NCI-H2081 treated with DMSO at 0.1 percent for 48 hours (cell line): Measurements from ENCODE around the gene ALOX12B.
A peak's percentile ranks its signal among the peaks of the same experiment; 100 is the strongest.
"Not testable (repeated sequence)": the region's sequence is repeated elsewhere in the genome, so short reads cannot be mapped to it uniquely, and the experiment has no call there.

Source experiments
- DNase-seq: peaks from one replicate; lab custom pipeline; 2025; lab: John Stamatoyannopoulos, UW

ALOX12B gene

DNA sequence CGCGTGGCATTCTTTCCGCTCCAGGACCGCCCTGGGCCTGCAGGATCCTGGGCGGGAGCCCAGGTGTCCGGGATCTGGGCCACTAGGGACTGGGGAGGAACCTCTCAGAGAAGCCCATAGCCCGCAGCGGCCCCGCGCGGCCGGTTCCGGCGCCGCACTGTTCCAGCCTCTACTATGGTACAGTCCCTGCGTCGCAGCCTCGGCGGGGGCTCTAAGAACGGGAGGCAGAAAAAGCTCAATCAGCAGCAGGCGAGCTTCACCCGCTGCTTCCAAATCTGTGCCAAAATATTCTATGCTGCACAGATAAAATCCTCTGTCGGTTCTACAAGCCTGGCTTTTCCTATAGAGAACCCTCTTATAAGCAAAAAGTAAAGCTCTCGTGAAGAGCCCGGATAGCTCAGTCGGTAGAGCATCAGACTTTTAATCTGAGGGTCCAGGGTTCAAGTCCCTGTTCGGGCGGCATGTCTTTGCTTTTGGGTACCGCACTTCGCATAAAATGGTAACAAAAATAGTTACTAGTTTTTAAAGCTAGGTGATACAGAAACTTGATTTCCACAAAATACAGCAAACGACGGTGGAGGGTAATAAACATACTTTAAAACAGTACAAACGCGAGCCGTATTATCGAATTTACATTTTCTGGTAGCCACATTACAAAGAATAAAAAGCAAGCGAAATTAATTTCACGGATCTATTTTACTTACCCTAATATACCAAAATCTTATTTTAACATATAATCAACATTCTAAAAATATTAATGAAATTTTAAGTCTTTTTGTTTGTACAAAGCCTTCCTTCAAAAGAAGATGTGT lies 31.5 kb upstream of the ALOX12B start:
- peak; percentile 36 for DNase-seq

DNA sequence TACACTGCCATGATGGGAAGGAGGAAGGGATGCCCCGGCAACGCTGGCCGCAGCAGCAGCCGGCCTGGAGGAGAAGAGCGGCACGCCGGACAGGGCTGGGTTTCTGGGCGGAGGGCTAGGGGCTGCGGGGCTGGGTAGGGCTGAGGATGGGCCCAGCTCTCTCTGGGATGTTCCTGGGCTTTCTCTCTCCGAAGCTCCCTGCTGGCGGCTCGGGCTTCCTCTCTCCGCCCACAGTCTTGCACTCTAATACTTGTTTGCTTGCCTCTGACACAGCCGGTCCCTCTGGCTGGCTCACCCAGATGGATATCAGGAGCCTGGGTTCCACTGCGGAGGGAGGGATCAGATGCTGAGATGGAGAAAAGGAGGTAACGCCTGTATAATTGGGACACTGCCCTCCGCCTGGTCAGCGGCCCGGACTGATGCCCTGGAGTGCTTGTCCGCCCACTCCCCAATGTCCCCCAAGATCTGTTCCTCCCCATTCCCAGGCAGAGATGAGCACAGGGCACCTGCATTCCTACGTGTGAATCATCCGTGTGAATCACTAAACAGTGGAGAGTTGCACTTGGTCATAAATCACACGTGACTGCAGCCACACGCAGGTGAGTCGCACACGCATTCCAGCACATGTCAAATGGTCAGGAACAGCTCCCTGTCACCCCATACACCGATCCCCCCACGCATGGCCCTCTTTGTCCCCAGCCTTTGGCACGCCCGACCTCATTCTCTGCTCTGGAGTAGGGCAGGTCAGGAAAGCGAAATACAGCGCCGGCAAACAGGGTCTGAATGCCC lies 30.7 kb upstream of the ALOX12B start, which contains the start of gene ALOXE3:
TSS of gene ALOXE3 (minus strand) at position 535 of the 789 bp plus-strand sequence. CDS start at position 11, 524 bp downstream.
- no peak for DNase-seq

DNA sequence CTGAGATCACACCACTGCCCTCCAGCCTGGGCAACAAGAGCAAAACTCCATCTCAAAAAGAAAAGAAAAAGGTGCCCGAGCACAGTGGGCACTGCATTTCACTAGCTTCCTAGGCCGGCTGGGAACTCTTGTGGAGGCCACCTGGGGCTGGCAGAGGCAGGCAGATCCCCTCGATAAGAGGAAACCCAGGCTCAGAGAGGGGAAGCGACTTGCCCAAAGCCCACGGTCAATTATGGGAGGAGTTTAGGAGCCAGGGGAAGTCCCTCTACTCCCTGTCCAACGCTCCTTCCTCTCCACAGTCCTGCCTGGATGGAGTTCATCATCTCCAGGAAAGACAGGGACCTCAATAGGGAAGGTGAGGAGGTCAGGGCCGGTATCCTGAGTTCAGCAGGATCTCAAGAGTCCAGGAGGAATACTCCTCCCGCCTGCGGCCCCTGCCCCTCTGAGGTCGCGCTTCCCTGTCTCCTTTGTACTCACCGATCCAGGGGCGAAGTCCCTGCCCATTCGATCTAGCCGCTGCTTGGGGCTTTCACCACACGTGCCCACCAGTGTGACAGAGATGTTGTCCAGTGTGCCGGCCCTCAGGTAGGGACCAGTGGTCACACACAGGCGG lies 30.0 kb upstream of the ALOX12B start:
- DNase-seq = no peak

DNA sequence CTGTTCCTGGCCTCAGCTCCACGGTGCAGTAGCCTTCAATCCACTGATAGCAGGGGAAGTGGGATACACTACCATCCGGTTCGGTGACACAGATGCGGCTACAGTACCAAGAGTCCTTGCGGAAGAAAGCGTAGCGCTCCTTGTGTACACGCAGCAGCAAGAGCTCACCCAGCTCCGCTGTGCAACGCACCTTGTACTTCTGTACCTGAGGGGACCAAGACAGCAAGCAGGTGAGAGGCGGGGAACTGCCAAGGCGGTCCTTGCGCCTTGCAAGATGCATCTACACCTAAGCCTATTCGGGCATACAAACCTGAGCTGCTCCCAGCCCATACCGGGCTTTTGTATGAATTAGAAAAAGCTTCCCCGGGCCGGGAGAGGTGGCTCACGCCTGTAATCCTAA lies 29.3 kb upstream of the ALOX12B start:
- no peak for DNase-seq

DNA sequence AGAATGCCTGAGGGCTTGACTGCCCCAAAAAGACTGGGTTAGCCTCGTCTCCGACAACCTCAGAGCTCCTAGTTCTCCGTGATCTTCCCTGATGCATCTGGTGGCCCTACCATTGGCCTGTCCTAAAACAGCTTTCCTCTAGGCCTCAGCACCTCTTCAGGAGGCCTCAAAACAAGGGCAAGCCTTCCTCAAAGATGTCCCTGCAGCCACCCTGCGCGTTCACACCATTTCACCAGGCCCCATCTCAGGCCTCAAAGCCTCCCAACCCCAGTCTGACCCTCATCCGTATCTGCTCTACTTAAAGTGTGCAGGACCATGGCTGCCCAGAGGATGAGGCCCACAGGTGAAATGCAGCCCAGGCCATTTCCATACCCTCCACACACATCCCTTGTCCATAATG lies 23.4 kb upstream of the ALOX12B start:
- DNase-seq = no peak

DNA sequence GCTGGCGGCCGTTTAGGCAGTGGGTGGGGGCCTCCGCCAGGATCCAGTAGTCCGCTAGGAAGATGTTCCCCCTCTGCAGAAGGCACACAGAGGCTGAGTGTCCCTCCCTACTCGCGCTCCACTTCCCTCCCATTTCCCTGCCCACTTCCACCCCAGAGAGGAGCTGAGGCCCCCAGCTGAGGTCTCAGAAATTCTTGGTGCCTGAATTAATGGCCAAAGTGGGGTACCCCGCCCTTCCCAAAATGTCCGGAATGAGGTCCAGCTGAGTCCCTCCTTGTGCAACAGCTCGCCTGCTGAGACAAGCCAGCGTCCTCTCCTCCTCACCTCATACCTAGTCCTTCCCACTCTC lies 22.9 kb upstream of the ALOX12B start:
- DNase-seq = no peak

DNA sequence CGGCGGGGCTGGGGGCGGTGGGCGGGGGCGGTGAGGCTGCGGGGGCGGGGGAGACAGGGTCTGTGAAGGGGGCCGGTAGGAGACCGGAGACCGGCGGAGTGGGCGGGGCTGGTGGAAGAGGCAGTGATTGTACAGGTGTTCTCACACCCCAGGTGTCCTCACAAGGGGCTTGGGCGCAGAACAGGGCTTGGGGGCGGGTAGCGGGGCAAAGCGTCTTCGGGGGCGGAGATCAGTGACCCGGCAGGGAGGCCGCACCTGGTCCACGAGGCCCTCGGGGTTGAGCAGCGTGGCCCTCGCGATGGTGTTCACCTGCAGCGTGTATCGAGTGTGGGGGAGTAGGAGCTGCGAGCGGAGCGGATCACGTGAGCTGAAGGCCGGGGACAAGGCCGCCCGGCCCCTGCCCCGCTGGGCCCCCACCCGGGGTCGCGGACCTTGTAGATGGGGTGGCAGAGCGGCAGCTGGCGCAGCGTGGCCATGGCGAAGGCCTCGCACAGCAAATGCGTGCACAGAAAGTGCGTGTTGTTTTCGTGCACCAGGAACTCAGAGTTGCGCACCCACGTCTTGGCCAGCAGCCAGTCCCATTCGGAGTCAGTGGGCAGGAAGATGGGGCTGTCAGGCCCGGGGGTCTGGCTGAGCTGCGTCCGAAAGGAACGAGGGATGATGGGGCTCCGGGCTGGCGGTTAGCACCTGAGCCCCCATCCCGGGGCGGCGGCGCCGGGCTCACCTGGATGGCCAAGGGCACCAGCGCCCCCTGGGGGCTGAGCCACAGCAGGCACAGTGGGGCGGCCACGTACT lies 22.3 kb upstream of the ALOX12B start:
- DNase-seq = no peak

DNA sequence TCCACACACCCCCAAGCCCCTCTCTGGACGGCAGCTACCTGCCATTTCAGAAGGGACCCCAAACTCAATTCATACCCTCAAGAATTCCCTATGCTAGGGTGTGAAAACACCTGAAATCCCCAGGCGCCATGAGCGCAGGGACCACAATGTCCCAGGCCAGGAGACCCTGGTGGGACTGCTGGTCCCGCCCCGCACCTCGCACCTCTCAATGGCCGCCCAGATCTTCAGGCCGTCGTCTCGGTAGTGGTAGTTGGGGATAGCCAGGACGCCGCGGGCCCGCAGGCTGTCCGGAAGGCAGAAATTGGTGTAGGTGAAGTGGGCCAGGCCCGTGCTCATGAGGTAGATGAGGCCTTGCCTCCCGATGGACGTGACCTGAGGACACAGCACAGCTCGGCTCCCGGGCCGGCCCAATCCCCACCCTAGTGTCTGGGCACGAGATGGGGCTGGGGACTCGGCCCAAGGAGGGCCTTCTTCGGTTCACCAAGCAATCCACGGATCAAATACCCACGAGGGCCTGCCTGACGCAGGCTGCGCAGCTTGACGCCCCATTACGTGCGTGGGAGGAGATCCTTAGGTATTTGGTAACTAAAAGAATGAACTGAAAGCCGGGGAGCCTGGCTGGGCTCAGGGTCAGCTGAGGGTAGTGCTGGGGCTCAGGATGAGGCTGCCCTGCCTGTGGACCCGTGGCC lies 21.6 kb upstream of the ALOX12B start:
- no peak for DNase-seq

DNA sequence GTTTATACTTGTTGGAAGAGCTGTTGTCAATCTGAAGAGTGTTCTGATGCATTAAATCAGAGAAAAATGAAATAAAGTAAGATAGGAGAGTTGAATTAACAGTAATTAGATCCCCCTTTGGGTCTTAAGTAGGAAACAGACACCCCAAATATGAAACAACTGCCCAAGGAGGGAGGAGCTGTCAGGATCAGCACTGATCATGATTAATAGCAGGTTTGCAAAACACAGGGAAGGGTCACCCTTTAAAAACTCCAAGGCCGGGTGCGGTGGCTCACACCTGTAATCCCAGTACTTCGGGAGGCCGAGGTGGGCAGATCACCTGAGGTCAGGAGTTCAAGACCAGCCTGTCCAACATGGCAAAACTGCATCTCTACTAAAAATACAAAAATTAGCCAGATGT lies 19.5 kb upstream of the ALOX12B start:
- DNase-seq = not testable (repeated sequence)

DNA sequence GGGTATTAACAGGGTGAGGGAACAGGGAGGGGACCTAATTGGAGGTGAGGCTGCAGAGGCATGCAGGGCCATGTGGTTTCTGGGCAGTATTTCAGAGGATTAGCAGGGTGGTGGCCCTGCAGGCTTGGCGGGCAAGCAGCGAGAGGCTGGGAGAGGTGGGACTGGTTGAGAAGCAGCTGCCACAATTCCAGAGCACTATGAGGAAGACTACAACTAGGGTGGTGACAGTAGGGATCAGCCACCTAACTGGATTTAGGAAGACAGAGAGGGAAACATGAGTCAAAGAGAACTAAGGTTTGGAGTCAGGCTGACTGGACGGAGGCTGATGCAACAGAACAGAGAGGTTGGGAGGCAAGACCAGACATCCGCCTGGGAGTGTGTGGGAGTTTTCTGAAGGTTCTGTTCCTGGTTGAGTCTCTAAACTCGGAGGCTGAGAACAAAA lies 18.5 kb upstream of the ALOX12B start:
- DNase-seq = no peak

DNA sequence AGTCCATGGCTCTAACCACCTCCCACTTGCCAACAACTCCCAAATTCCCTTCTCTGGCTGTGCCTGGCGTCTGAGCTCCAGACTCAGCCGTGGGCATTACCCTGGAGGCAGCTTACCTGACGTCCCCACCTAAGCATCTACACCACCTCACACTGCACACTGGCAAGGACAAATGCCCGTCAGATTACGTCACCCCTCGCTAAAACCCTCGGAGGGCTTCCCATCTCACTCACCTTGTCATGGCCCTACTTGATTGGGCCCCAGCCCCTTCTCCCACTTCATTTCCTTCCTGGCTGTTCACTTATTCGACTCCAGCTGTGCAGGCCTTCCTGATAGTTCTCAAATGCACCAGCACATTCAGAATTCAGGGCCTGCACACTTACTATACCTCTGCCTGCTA lies 17.4 kb upstream of the ALOX12B start:
- no peak for DNase-seq

DNA sequence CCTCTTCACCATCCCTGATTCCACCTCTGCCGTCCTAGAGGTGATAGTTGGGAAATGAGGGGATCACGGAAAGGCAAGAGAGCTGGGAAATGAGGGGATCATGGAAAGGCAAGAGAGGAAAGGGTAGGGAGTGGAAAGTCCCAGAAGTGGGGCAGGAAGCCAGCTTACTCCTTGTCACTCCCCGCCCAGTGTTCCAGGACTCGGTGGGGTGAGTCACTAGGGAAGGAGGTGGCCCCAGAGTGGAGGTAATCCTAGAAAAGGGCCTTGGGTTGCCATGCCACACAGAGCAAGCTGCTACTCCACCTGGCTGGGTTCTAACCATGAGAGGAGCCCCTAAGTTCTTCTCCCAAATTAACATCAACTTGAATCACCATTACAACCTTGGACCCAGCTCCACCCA lies 16.0 kb upstream of the ALOX12B start:
- DNase-seq = no peak

DNA sequence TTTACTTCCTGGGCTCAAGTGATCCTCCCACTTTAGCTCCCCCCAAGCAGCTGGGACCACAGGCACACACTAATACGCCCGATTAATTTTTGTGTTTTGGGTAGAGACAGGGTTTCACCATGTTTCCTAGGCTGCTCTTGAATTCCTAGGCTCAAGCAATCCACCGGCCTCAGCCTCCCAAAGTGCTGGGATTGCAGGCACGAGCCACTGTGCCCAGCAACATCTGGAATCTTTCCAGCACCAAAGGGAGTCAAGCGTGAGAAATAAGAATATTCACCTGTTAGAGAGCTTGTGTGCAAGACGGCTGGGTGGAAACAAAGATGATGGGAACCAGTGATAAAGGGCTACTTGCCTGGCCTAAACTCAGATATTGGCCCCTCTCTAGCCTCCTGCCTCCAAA lies 14.2 kb upstream of the ALOX12B start:
- DNase-seq = no peak

DNA sequence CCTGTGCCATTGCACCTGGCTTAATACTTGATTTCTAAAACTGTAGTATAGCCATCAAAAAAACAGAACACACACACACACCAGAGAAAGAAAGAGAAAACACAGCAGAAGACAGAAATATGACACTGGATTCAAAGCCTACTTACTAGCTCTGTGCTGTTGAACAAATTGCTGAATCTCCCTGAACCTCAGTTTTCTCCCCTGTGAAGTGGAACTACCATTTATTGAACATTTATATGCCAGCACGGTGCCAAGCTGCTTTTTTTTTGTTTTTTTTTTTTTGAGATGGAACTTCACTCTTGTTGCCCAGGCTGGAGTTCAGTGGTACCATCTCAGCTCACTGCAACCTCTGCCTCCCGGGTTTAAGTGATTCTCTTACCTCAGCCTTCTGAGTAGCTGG lies 13.2 kb upstream of the ALOX12B start:
- no peak for DNase-seq

DNA sequence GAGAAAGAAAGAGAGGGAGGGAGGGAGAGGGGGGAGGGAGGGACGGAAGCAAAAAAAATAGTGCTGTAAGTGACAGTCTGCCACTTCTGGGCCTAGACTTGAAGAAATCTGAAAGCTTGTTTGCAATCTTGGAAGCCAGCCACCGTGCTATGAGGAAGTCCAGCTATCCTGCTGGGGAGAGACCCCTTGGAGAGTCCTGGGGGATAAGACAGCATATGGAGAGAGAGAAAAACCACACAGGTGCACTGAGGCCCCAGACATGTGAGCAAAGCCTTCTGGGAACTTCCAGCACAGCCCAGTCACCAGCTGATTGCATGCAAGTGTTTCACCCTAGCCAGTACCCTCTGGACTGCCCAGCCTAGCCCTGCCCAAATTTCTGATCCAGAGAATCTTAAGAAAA lies 12.6 kb upstream of the ALOX12B start:
- DNase-seq = no peak

DNA sequence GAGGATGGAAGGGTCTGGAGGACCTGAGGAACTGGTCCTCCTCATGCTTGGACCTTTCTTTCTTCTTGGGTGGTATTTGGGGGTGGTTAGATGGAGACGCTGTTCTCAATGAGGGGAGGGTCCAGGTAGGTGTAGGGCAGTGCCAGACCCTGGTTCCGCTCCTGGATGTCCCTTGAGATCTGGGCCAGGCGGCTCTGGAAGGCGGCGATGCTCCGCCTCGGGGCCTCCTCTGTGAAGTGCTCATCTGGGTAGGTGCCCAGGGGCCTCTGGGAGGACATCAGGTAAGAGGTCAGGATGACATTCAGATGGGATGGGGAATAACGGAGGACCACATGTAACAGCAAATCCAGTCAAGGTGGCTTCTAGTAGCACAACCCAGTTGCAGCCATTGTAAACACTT lies 9.0 kb upstream of the ALOX12B start:
- no peak for DNase-seq

DNA sequence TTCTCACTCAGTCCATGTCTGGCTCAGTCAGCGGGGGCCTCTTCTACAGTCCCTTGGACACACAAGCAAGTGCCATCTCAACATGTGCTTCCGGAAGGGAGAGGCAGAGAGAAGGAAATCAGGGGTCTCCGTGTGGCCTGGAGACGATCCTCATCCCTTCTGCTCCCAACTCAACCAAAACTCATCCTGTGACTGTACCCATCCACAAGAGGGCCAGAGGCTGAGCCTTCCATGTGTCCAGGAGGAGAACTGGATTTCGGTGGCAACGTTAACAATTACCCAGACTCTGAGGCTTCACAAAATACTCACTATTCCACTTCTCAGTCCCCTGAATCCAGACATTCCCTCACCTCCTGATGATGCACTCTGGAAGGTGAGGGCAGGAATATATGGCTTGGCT lies 7.8 kb upstream of the ALOX12B start:
- no peak for DNase-seq

DNA sequence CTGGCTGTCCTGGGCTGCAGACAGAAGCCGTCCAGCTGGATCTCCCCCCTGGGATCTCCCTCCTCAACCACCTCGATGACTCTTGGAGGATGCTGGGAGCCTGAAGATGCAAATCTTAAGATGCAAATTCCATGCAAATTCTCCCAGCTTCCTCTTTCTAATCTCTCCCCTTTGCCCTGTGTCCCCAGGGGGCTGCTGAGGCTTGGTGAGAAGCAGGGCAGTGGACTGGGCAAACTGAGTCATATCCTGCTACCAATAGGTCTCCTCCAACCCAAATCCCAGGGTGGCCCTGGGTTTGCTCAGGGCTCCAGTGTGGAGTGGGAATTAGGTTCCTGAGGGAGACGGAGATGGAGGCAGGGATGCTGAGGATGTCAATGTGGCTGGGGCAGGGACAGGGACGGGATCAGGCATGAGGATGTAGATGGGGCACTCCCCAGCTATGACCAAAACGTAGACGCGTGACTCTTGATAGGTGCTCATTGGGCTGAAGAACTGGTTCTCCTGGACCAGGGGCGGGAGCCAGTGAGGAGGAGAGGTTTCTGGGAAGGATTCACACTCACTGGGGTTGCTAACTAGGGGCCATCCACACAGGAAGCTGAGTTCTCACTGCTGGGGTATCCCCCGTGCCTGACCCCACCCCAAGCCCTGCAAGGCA lies 3.6 kb upstream of the ALOX12B start:
- no peak for DNase-seq

DNA sequence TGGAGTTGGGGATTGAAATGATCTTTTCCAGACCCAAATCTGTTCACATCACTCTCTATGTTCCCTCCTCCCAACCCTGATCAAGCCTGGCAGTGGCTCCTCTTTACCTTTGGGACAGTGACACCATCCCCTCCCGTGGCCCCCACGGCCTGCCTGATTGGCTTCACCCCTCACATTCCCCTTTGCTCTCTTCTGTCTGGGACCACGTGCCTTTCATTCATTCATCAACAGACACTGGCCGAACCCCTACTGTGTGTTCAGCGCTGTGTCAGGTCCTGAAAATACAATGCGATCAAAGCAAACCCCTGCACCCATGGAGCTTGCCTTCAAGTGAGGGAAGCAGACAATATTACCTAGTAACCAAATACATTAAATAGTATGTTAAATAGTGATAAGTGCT lies 2.2 kb upstream of the ALOX12B start:
- no peak for DNase-seq

DNA sequence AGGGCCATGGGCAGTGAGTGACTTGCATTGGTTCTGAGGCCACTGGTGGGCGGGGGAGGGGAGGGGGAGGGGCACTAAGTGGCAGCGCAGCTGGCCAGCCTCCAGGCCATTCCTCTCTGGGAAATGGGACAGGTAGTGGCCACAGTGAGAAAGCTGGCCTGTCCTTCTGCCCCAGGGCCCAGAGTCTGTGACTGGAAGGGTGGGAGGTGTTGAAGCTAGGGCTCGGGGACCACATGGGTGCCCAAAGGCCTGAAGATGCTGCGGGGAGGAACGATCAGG lies 375 bp upstream of the ALOX12B start:
- no peak for DNase-seq

DNA sequence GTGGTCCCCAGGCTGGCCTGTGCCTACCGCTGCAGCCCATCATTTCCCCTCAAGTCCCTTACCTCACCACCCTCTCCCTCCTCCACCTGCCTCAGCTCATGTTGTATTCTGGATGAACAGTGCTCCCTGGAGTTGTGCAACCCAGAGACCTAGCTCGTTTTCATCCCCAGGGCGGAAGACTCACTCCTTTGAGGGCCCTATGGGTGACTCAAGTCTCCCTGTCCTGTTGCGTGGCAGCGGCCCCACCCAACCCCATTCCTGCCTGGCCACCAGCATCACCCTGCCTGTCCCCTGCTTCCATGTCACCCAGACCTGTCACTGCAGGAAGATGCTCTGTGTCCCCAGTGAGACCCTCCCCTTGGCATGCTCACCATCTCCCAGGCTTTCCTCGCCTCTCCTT lies 3.3 kb downstream of the ALOX12B start:
- DNase-seq = no peak
